SKM-1 treated with dmso at 0.1 percent for 144 hours (cell line): ENCODE data around the gene FANCL.
"Not testable (repeated sequence)": the region's sequence is repeated elsewhere in the genome, so short reads cannot be mapped to it uniquely, and the experiment has no call there.

Experiments used
- DNase-seq: peaks from one replicate; lab custom pipeline; 2025; ENCODE audit not compliant: unreplicated experiment; lab: John Stamatoyannopoulos, UW

FANCL gene

GRCh38 chr2:58207189-58207588, 33.9 kb downstream of the FANCL start:
- DNase-seq, result no peak

GRCh38 chr2:58206785-58207184, 34.3 kb downstream of the FANCL start:
- DNase-seq, result no peak

DNA sequence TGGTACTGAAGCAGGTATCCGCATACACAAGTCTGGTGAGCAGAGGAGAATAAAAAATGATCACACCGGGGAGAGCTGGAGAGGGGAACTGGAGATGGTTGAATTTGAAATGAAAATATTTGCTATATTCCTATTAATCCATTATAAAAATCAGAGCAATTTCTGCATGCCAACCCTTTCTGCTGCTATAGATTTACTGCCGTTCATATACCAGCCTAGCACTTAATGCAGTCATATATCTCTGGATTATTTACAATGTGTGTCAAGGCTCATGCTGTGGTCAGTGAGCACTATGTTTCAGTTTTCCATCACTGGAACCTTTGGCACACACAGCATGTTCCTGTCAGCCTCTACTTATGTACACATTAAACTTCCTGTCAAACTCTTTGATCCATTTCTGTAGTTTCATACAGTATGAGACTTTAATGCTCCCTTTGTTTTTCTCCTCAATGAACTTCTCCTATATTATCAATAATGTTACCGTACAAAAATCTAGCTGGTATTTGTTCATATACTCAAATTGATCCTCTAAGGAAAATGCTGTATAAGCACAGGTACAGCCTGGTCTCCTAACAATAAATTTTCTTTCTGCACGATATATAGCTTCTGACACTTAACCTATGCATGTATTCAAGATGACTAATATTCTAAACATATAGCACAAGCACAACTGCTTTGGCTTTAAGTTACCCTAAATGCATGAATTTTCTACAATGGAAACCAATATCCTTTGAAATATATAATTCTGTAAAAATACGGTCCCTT, 36.7 kb downstream of the FANCL start:
- no peak for DNase-seq

DNA sequence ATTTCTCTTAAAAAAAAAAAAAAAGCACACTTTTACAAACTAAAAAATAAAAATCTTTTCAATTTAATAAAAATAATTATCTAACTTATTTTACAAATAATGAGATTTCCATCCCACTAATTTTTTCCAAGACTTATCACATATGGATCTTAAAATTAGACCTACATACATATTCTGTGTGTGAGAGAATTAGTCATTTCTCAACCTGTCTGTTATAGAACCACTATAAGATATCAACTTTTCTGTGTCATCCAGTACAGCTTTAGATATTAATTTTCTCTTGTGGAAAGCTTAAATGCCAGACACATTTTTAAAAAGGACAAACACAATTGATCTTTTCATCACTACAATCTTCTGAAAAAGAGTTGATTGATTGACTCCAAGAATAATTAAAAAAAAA, 38.1 kb downstream of the FANCL start:
- DNase-seq, result no peak

DNA sequence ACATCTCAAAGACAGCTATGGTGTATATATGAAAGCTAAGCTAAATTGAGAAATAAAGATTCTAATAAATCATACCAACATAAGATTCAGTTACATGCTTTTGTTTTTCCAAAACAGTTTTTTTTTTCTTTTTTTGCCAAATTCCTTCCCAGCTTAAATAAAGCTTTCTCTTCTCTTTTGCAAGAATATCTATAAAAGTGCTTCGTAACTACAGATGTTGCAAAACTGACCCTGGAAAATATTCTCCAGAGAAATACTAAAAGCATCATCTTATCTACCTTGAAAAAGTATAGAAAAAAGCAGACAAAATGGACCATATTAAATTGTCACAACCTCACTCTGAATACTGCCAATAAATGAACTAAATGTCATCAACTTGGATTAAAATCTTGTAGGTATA, 38.7 kb downstream of the FANCL start:
- DNase-seq, result no peak

GRCh38 chr2:58197894-58198293, 43.2 kb downstream of the FANCL start:
- DNase-seq, result no peak

- no peak for DNase-seq
Observed at GRCh38 chr2:58195662-58196061, 45.5 kb downstream of the FANCL start.

DNA sequence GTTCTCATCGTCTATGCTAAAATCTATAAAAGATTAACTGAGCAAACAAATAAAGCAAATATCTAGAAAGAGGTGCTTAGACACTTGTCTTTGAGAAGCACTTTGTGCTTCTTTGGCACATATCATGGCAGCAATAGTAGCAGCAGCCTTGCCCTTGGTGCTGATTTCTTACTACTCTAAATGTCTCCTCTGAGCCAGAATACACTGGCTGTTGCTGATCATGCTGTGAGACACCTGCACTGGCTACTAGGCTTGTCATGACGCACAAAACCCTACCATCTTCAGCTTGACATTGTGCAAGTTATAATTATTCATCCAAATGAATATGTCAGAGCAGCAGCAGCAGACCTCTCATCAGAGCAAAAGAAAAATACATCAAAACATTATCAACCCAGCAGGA, 46.7 kb downstream of the FANCL start:
- DNase-seq, result no peak

- not testable (repeated sequence) for DNase-seq
Observed at GRCh38 chr2:58187022-58187421, 54.1 kb downstream of the FANCL start.

DNA sequence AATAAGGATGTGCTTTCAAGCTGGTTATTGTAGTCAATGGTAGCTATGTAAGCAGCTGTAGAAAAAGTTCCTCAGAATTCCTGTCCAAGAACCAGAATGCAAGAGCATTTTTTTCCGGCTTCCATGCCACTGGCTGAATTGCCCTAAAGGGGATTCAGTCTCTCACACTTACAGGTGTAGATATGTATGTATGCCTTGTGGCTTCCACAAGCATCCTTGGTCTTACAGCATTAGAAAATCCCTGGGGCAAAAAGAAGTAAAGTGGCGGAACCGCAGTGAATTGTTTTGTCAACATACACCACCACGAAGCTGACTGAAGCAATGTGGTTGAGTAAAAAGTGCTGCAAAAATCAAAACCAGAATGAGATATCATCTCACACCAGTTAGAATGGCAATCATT, 54.6 kb downstream of the FANCL start:
- DNase-seq, result no peak

GRCh38 chr2:58182527-58182926, 58.6 kb downstream of the FANCL start:
- DNase-seq, result no peak

DNA sequence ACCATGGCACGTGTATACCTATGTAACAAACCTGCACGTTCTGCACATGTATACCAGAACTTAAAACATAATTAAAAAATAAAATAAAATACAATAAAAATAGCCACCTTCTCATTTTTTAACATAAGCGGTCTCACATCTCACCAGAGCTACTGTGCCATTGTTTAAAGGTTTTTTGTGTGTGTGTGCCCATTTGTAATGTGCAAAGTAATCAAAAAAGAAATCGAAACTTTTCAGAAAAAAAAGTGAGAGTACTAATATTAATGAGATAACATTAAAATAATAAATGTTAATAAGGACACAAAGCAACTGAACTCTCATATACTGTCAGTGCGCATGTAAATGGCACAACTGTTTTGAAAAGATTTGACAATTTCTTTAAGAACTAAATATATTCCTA, 60.5 kb downstream of the FANCL start:
- DNase-seq, result no peak

DNA sequence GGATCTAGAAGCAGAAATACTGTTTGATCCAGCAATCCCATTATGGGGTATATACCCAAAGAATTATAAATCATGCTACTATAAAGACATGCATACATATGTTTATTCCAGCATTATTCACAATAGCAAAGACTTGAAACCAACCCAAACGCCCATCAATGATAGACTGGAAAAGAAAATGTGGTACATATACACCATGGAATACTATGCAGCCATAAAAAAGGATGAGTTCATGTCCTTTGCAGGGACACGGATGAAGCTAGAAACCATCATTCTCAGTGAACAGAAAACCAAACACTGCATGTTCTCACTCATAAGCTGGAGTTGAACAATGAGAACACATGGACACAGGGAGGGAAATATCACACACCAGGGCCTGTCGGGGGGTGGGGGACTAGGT, 61.0 kb downstream of the FANCL start:
- DNase-seq, result not testable (repeated sequence)

GRCh38 chr2:58177187-58177586, 63.9 kb downstream of the FANCL start:
- not testable (repeated sequence) for DNase-seq

DNA sequence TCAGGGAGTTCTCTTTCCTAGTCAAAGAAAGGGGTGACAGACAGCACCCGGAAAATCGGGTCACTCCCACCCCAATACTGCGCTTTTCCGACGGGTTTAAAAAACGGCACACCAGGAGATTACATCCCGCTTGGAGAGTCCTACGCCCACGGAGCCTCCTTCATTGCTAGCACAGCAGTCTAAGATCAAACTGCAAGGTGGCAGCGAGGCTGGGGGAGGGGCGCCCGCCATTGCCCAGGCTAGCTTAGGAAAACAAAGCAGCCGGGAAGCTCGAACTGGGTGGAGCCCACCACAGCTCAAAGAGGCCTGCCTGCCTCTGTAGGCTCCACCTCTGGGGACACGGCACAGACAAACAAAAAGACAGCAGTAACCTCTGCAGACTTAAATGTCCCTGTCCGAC, 69.3 kb downstream of the FANCL start:
- not testable (repeated sequence) for DNase-seq

DNA sequence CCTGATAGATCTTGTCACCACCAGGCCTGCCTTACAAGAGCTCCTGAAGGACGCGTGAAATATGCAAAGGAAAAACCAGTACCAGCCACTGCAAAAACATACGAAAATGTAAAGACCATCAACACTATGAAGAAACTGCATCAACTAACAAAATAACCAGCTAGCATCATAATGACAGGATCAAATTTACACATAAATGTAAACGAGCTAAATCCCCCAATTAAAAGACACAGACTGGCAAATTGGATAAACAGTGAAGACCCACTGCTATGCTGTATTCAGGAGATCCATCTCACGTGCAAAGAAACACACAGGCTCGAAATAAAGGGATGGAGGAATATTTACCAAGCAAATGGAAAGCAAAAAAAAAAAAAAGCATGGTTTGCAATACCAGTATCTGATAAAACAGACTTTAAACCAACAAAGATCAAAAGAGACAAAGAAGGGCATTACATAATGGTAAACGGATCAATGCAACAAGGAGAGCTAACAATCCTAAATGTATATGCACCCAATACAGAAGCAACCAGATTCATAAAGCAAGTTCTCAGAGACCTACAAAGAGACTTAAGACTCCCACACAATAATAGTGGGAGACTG, 70.7 kb downstream of the FANCL start:
- not testable (repeated sequence) for DNase-seq

DNA sequence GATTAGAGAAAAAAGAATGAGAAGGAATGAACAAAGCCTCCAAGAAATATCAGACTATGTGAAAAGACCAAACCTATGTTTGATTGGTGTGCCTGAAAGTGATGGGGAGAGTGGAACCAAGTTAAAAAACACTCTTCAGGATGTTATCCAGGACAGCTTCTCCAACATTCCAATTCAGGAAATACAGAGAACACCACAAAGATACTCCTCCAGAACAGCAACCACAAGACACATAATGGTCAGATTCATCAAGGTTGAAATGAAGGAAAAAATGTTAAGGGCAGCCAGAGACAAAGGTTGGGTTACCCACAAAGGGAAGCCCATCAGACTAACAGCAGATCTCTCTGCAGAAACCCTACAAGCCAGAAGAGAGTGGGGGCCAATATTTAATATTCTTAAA, 71.3 kb downstream of the FANCL start:
- DNase-seq, result not testable (repeated sequence)

- DNase-seq, result not testable (repeated sequence)
Observed at GRCh38 chr2:58168130-58168529, 73.0 kb downstream of the FANCL start.

GRCh38 chr2:58163913-58164312, 77.2 kb downstream of the FANCL start:
- no peak for DNase-seq

GRCh38 chr2:58158481-58158880, 82.6 kb downstream of the FANCL start:
- no peak for DNase-seq

GRCh38 chr2:58157754-58158153, 83.4 kb downstream of the FANCL start:
- DNase-seq, result no peak

- DNase-seq, result no peak
Observed at GRCh38 chr2:58156780-58157179, 84.3 kb downstream of the FANCL start.
